AG09319 (cell line): ENCODE measurements around the gene NRM.

Experiments used
- DNase-seq: peaks from one replicate; pipeline ENCODE4 v3.0.0-alpha.2; 2010; ENCODE audit warnings: low read depth; ENCODE audit errors: extremely low read depth
- TF ChIP-seq, protein P1 (sequence below): IDR thresholded peaks from 2 replicates; pipeline ENCODE4 v1.5.1; 2011; ENCODE audit warnings: low read depth, mild to moderate bottlenecking, inconsistent platforms, low read length, moderate library complexity

Gene NRM

DNA sequence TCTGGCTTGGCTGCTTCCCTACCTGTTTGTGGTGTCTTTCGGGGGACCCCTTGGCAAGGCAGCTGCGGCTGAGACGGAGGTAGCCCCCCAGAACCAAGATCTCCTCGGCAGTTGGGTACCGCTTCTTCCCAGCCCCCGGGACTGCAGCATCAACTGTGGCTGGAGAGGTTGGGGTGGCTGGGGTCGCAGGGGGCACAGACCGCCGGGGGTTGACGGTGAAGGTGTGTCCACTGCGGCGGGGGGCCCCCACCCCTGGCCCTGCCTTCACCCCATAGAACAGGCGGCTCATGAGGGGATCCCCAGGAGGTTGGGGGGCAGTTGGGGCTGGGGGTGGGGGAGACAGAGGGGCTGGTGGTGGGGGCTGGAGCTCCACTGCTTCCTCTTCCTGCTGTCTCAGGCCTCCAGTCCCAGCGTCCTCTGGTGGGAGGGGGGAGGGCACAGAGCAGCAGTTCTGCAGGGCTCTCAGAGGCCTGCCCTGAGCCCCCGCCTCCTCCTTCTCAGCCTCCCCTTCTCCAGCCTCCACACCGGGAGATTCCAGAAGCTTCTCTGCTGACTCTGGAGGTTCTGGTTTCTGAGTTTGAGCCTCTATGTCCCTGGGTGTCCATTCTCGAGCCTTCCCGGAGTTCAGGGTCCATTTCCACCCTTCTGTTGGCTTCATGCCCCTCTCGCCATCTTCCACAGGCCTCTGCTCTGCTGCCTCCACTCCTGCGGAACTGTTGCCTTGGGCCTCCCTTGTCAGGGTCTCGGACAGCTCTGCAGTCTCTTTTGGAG, 6.2 kb downstream of the NRM start:
- TF ChIP-seq, protein P1, sequence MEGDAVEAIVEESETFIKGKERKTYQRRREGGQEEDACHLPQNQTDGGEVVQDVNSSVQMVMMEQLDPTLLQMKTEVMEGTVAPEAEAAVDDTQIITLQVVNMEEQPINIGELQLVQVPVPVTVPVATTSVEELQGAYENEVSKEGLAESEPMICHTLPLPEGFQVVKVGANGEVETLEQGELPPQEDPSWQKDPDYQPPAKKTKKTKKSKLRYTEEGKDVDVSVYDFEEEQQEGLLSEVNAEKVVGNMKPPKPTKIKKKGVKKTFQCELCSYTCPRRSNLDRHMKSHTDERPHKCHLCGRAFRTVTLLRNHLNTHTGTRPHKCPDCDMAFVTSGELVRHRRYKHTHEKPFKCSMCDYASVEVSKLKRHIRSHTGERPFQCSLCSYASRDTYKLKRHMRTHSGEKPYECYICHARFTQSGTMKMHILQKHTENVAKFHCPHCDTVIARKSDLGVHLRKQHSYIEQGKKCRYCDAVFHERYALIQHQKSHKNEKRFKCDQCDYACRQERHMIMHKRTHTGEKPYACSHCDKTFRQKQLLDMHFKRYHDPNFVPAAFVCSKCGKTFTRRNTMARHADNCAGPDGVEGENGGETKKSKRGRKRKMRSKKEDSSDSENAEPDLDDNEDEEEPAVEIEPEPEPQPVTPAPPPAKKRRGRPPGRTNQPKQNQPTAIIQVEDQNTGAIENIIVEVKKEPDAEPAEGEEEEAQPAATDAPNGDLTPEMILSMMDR: no peak
- DNase-seq: no peak

DNA sequence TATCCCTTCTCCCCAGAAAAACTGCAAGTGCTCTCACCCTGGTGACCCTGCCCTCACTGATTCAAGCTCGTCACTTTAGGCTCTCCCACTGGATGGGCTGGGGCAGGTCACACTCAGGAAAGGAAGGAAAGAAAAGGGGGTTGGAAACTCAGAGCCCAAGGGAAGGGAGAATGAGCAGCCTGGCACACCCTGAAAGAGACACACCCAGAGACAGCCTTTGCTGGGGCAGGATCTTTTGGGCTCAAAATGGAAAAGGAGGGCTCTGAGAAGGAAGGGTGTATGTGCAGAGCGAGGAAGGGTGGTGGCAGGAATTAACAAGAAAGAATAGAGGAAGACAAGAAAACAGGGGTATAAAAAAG, 6.8 kb downstream of the NRM start:
- no peak for DNase-seq
- TF ChIP-seq, protein P1: no peak

DNA sequence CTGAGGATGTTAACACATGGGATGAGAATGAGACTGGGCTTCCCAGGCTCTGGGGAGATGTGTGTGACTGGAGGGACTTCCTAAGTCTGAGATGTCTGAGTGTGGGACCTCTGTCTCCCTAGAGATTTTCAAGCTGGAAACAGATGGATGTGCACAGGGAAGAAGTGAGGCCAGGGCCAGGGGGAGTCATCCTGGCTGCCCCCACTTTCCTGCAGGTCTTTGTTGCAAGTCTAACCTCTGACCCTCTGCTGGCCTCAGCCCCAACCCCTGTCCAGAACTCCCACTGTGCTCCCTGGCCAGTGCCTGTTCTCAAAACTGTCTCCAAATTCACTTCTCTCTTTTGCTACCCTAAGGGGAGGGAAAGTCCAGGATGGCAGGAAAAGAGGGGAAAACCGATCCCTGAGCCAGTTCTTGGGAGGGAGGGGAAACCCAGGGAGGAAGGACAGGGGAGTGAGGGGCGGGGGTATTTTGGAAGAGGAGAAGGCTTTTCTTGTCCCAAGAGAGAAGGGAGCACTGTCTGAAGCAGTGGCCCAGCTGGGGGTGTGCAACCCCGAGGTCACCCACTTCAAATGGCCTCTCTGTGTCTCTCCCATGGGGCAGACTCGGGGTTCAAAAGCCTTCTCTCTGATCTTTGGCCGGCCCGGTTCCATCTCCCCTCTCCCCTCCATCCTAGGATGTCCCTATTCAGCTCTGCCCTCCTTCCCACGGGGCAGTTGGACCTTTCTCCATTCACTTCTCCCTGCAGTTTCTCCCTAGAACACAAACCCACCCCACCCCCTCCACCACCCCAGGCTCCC, 7.4 kb downstream of the NRM start:
- no peak for DNase-seq
- TF ChIP-seq, protein P1: no peak

DNA sequence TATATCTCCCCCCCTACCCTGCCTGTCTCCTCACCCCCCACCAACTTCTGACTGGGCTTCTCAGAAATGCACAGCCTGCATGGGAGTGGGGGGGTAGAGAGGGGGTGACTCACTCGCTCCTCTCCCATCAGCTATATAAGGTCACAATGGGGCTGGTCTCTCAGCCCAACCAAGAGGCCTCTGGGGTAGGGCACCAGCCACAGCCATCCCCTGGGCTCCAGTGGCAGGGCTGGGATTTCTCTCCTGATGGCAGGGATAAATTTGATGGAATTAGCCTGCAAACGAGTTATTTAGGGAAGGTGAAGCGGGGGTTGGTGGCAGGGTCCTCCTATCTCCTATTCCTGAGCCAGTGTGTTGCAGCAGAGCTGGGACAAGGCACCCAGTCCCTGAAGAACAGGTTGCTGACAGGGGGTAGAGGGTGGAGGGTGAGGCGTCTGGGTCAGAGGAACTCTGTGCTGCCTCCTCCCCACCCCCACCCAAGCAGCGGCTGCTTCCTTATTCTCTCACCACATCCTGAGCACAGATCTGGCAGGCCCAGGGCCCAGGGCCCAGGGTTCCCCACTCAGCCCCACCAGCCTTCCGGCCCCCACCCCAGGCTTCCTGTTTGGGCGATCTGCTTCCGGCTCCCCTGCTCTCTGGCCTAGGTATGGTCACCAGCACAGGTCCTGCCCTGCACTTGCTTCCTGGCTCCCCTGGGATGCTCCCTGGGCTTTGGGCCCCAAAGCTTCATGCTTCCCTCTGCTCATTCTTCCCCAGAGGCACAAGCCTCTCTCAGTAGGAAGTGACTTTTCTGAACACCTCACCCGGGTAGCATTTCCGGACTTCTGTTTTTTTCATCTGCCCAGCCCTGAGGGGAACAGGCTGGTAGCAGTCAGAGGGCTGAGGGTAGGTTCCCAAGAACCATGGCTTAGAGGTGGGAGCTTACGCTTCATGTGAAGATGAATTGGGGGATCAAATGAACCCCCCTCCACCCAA, 8.4 kb downstream of the NRM start:
- no peak for DNase-seq
- TF ChIP-seq, protein P1: no peak

DNA sequence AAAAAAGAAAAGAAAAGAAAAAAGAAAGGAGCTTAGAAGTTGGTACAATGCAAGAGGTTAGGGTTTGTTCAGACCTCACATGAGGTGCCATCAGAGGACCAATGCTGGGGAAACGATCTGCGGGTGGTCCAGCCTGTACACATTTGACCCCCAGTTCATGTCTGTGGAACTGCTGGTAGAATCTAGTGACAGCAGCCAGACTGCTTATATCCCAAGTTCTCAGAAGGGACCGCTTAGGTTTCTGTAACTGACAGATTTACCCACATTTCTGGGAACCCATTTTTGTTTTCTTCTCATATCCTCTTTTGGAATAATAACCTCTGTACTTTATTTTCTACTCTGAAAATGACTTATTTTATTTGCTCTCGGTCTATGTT, 9.0 kb downstream of the NRM start:
- TF ChIP-seq, protein P1: no peak
- no peak for DNase-seq

DNA sequence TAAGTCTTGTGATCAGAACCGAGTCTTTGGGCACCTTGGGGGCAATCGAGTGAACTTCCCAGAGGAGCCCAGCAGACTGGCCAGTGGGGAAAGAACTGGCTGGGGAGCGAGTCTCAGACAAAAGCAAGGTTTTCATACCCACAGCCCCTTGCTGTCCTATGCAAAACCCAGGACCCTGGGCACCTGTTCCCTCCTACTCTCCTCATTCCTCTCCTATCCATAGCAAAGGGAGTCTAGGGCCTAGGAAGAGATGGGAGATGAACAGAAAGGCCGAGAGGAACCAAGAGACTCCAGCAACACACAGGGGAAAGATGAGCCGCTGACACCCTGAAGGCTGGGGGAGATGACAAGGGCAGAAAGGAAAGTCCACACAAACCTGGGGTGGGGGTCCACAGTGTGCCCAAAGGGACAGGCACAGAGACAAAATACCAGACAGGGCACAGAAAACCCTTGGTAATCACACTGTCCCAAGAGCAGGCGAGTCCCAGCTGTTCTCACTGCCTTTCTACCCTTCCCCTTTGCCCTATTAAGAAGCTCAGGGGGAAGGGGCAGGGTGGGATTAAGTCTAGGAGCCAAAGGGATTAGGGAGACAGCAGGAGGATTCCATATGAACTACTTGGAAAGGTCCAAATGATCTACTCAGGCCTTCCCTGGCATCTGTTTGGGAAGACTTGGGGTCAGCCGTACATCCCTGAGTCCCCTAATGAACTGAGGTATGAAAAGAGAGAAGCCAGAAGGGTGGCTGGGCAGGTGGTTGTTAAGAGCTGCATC, 10.8 kb downstream of the NRM start:
- no peak for DNase-seq
- TF ChIP-seq, protein P1: no peak
